GM18498 (cell line): Measurements from ENCODE around the gene TMEM51.

ENCODE experiments used
- ATAC-seq: cut with Tn5 transposase; IDR thresholded peaks from one replicate; pipeline ENCODE4 v1.9.1; 2021; ENCODE audit warnings: mild to moderate bottlenecking, moderate library complexity; ENCODE audit not compliant: unreplicated experiment

Gene TMEM51

DNA sequence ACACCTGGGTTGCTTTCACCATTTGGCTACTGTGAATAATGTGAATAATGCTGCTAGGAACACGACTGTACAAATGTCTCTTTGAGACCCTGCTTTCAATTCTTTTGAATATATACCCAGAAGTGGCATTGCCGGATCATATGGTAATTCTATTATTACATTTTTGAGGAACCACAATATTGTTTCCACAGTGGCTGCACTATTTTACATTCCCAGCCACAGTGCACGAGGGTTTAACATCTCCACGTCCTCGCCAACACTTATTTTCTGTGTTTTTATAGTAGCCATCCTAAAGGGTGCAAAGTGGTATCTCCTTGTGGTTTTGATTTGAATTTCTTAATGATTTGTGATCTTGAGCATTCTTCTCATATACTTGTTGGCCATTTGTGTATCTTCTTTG is 109.2 kb downstream of the TMEM51 start:
- ATAC-seq, result no peak

GRCh38 chr1:15264769-15265168 is 111.2 kb downstream of the TMEM51 start:
- ATAC-seq, result no peak
